Stimulated activated CD4-positive, alpha-beta T cell treated with anti-CD3 and anti-CD28 coated beads, Interleukin-15, amount 100 ng/mL, for 48 hours (primary cell): Measurements from ENCODE around the gene ZNF595.
A peak's percentile ranks its signal among the peaks of the same experiment; 100 is the strongest.
"Not testable (repeated sequence)": the region's sequence is repeated elsewhere in the genome, so short reads cannot be mapped to it uniquely, and the experiment has no call there.

Experiments used
- DNase-seq, 2 donors: peaks; one replicate each; pipeline ENCODE4 v3.0.0-alpha.2; 2020; ENCODE audit warnings: low read depth in 2 of 2

Gene ZNF595

DNA sequence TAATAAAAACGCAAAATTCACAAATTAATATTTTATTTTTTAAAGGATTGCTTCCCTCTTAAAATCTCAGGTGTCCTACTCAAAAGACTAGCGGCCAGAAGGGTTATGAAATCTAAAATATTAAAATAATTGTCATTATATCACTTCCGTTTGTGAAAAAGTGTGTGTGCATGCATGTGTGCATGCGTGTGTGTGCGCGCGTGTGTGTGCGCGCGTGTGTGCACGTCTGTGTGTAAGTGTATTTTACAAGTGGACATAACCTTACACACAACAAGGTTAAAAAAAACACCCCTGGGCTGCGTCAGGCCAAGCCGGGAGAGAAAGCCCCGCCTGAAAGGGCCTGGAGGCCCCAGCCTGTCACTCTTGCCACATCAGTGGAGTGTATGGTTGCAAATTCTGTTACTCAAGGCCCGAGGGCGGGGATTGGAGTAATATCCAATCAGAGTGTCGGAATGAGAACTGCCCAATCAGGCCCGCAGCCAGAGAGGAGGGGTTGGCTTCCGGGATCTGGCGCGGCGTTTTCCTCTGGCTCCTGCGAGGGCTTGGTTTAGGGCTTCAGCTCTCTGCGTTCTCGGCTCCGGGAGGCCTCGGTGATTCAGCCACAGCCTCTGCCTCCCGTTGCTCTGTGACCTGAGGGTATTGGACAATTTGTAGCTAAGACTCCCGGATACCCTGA, at the start of gene ZNF595:
TSS of gene ZNF595 (plus strand) at position 518 of the 676 bp plus-strand sequence. CDS start 168 bp downstream, outside the sequence.
- peak in 1 of 2 donors; percentile 14 for DNase-seq

- not testable (repeated sequence) for DNase-seq
These were observed 42.9 kb upstream of the ZNF595 start for GRCh38 chr4:9937-10870.

DNA sequence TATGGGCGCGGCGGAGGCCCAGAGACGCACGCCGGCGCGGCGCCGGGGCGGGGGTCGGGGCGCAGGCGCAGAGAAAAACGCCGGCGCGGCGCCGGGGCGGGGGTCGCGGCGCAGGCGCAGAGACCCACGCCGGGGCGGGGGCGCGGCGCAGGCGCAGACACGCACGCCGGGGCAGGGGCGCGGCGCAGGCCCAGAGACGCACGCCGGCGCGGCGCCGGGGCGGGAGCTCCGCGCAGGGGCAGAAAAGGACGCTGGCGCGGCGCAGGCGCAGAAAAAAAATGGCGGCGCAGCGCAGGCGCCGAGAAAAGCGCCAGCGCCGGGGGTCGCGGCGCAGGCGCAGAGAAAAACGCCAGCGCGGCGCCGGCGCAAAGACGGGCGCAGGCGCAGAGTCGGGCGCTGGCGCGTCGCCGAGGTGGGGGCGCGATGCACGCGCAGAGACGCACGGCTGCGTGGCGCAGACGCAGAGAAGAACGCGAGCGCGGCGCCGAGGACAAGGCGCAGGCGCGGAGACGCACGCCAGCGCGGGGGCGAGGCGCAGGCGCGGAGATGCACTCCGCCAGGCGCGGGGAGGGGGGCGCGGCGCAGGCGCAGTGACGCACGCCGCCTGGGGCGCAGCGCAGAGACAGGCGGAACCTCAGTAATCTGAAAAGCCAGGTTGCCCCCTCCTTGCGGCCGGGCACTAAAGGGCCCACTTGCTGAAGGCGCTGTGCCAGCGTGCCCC, 41.9 kb upstream of the ZNF595 start:
- DNase-seq: not testable (repeated sequence)

DNA sequence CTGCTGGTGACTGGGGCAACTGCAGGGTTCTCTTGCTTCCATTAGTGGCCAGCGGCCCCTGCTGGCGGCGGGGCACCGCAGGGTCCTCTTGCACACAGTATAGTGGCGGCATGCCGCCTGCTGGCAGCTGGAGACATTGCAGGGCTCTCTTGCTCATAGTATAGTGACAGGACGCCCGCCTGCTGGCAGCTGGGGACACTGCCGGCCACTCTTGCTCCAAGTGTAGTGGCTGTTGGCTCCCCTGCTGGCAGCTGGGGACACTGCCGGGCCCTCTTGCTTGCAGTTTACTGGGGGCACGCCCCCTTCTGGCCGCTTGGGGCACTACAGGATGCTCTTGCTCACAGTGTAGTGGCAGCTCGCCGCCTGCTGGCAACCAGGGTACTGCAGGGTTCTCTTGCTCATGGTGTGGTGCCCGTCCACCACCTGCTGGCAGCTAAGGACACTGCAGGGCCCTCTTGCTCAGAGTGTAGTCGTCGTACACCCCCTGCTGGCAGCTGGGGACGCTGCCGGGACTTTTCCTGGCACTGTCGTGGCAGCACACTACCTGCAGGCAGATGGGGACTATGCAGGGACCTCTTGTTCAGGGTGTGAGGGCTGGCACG, 41.2 kb upstream of the ZNF595 start:
- peak; percentile 16 to 35 for DNase-seq

- not testable (repeated sequence) for DNase-seq
These were observed 35.0 kb upstream of the ZNF595 start for GRCh38 chr4:18128-18527.

- DNase-seq: not testable (repeated sequence)
These were observed 34.5 kb upstream of the ZNF595 start for GRCh38 chr4:18589-18988.

GRCh38 chr4:22882-23281, 30.2 kb upstream of the ZNF595 start:
- not testable (repeated sequence) for DNase-seq

- not testable (repeated sequence) for DNase-seq
These were observed 28.8 kb upstream of the ZNF595 start for GRCh38 chr4:24359-24758.

DNA sequence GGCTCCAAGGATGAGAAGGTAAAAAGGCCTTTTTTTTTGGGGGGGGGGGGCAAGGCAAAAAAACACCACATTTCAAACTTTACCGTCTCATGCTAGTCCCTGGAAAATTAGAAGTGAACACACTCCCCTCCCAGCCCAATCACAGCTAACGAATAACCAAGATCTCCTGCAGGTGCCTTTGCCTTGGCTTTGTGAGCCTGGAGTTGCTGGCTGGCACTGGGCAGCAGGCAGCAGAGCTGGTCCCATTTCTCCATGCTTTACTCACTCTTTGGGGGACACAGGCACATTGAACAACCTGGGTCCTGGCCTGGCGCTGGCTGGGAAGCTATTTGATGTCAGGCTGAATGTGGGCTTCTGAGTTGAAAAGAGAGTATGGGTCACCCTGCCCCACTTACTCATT, 25.6 kb upstream of the ZNF595 start:
- DNase-seq: not testable (repeated sequence)

- not testable (repeated sequence) for DNase-seq
These were observed 24.2 kb upstream of the ZNF595 start for GRCh38 chr4:28767-29542.

DNA sequence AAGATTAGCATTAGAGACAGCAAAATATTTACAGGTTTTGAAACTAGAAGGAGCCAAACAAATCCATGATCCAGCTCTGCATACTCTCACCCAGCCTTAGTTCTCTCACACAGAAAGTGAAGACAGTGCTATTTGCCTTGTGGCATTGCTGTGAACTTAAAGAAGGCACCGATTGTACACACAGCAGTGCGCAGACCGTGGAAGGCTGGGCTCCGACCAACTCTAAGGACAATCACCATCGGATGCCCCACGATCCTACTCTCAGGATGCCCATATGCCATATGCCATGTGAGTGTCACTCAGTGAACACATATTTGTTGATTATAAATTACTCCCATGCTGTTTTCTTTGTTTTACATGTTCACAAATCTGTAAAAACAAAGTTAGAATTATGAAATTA, 19.8 kb upstream of the ZNF595 start:
- DNase-seq: not testable (repeated sequence)

- not testable (repeated sequence) for DNase-seq
These were observed 16.3 kb upstream of the ZNF595 start for GRCh38 chr4:36559-37415.

GRCh38 chr4:38202-38601, 14.9 kb upstream of the ZNF595 start:
- not testable (repeated sequence) for DNase-seq

DNA sequence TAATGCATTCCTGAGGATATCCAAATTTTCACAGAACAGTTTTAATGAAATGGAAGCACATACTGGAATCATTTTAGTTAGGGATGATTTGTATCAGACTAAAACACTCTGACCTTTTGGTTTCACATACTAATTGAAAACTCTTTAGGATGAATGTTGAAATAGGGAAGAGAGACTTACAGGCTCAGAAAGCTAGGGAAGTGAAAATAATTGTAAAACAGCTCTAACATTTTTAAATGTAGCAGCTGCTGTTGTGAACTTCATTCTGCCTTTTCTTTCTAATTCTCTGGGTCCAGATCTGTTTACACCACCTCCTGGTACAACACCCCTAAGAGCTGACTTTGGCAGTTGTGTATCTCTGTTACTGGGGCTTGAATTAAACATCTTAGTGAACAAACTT, 9.7 kb upstream of the ZNF595 start:
- DNase-seq: not testable (repeated sequence)

- not testable (repeated sequence) for DNase-seq
These were observed 1.9 kb upstream of the ZNF595 start for GRCh38 chr4:51253-51652.

DNA sequence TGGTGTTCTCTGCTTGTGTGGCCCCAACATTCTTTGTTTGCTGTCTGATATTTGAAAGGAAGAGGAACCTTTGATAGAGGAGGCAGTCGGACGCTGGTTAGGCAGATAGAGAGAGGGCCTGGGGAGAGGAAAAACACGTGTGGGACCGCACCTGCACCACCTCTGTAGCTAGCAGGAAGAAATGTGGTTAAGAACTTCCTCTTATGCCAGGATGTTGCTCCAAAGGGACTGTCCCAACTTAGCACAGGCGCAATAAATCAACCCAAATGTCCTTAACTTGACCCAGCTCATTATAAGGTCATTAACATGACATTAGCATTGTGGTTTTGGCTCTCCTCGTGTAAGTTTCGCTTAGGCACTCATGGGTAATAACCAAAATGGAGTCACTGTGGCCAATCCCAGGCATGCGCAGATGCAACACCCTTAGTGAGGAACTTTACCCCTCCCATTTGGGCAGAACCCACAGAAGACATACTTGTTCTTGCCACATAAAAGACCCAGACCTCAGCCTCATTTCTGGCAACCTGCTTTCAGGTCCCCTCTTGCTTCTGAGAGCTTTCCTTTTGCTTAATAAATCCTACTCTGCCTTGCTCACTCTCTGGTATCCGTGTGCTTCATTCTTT, 1.4 kb upstream of the ZNF595 start:
- DNase-seq: not testable (repeated sequence)

GRCh38 chr4:53521-53920, 400 bp downstream of the ZNF595 start:
- not testable (repeated sequence) for DNase-seq

GRCh38 chr4:64733-65132, 11.6 kb downstream of the ZNF595 start:
- not testable (repeated sequence) for DNase-seq

DNA sequence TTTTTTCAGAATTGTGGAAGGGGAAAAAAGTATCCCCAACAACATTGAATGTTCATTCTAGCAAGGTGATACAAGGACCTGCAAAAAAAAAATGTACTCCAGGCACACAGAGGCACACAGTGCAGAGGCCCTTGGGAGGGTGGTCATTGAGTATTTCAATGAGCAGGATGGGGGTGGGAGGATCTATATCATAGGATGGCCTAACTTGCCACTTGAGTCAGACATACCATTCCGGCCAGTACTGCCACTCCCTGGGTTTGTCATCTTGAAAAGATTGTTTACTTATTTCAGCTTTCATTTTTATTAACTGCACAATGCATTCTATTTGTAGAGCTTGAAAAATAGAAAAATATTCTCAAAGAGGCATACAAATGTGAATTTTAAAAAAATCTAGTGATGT, 18.7 kb downstream of the ZNF595 start:
- DNase-seq: no peak
